ENCODE measurements around the gene HIPK3. TPM values are rescaled to one million over a fixed set of nuclear protein-coding genes. Genes with fewer than 3 reads are reported as not detected.

HIPK3 gene
- polyA plus RNA-seq, 1 donor (not counting 4 experiments of a cell fraction or from before 2014, with no cell fraction given) = 37.3 TPM

DNA sequence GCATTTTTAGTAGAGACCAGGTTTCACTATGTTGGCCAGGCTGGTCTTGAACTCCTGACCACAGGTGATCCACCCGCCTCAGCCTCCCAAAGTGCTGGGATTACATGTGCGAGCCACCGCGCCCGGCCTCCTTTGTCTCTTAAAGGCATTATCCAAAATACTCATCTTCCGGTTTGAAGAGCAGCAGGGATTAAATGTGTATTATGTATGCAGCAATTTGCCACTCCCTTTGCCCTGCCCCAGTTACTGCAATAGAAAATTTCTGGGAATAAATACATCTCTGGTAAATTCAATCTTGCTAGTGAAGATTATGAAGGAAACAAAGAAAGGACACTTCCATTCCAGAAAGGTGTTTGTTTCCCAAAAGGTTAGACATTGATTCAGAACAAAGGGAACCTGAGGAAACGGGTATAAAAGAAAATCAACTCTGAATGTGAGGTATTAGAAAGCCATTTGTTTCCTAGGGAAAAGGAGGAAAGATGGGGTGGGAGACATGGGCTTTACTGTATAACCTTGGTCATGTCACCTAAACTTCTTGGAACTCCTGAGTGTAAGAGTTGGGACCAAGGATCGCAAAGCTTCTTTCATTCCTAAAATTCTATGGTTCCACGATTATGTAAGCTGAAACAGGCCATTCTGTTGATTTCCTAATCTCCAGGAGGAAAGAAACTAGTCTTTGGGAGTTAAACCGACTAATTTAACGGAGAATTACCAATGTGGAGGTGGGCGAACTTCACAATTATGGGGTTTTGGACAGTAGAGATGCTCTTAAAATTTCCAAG, 959 bp upstream of the HIPK3 start:
- FAIRE-seq = no peak
- no peaks in the 10 kb centered on the region for H3K9me3 ChIP-seq (ENCODE audit: control insufficient read depth, low read depth, low read length)
- H4K20me1 ChIP-seq (ENCODE audit: control insufficient read depth, extremely low read depth, insufficient read depth, low read length) = no peaks in the 10 kb centered on the region
- dilution Hi-C loops (cut with MboI; ENCODE audit: extremely low pct_ligation_motif_present, low sequenced_read_pairs) = no loop called here
- no peak for DNase-seq (ENCODE audit: low read depth, low spot score)
- H3K4me3 ChIP-seq (ENCODE audit: control insufficient read depth in 2 of 3, extremely low read depth in 1 of 3, insufficient read depth in 2 of 3, low read depth in 1 of 3, low read length in 3 of 3) = peak overlapping the region; percentile 43 to 88 (median 82)
- peaks cover 38% of the 10 kb centered on the region for H3K79me2 ChIP-seq (ENCODE audit: control insufficient read depth, insufficient read depth, low read length)
- no peaks in the 10 kb centered on the region for H3K27me3 ChIP-seq (ENCODE audit: control insufficient read depth, extremely low read depth, insufficient read depth, low read length)
- H2AFZ ChIP-seq (ENCODE audit: control insufficient read depth, low read length) = peak overlapping the region; percentile 79
- no peaks in the 10 kb centered on the region for H3K9me1 ChIP-seq (ENCODE audit: control insufficient read depth, extremely low read depth, insufficient read depth, low read length)
- H3K36me3 ChIP-seq (ENCODE audit: control insufficient read depth in 2 of 2, extremely low read depth in 1 of 2, insufficient read depth in 2 of 2, low read length in 2 of 2) = no peaks in the 10 kb centered on the region
- peak overlapping the region; percentile 73 for H3K4me2 ChIP-seq (ENCODE audit: control insufficient read depth, extremely low read depth, insufficient read depth, low read depth, low read length)
- TF ChIP-seq EZH2 (IDR thresholded peaks at IDR 0.05; ENCODE audit: low read length) (no peak), CTCF (optimal IDR thresholded peaks at IDR 0.05 in 1 of 3, IDR thresholded peaks at IDR 0.05 in 1 of 3, conservative IDR thresholded peaks at IDR 0.05 in 1 of 3; ENCODE audit: extremely low read depth in 1 of 3, insufficient read depth in 2 of 3, low read length in 3 of 3) (no peak)
- peaks cover 12% of the 10 kb centered on the region for H3K4me1 ChIP-seq (ENCODE audit: control insufficient read depth, extremely low read depth, insufficient read depth, low read length)
- H3K27ac ChIP-seq (ENCODE audit: control insufficient read depth, insufficient read depth, low read length) = peak overlapping the region; percentile 96
- H3K9ac ChIP-seq (ENCODE audit: control insufficient read depth, extremely low read depth, insufficient read depth, low read length) = peak overlapping the region; percentile 98

DNA sequence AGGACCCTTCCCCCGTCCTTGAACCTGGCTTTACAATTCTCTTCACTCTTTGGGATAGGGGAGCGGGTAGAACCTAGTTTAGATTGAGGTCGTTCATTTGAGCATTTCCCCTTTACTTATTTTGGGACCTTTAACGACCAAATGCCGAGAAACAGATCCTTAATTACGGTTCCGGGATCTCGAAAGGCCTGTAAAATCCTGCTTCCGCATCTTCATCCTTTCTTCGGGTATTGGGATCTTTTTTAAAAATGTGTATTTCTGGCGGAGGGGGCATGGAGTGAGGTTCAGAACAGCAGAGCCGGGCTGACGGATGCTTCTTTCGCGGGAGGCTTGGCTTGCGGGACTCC, 395 bp upstream of the HIPK3 start:
- peaks cover 43% of the 10 kb centered on the region for H3K79me2 ChIP-seq (ENCODE audit: control insufficient read depth, insufficient read depth, low read length)
- H3K4me3 ChIP-seq (ENCODE audit: control insufficient read depth in 2 of 3, extremely low read depth in 1 of 3, insufficient read depth in 2 of 3, low read depth in 1 of 3, low read length in 3 of 3) = peak overlapping the region; percentile 43 to 88 (median 82)
- no peaks in the 10 kb centered on the region for H3K9me1 ChIP-seq (ENCODE audit: control insufficient read depth, extremely low read depth, insufficient read depth, low read length)
- dilution Hi-C loops (cut with MboI; ENCODE audit: extremely low pct_ligation_motif_present, low sequenced_read_pairs) = no loop called here
- H3K36me3 ChIP-seq (ENCODE audit: control insufficient read depth in 2 of 2, extremely low read depth in 1 of 2, insufficient read depth in 2 of 2, low read length in 2 of 2) = no peaks in the 10 kb centered on the region
- peak overlapping the region; percentile 79 for H2AFZ ChIP-seq (ENCODE audit: control insufficient read depth, low read length)
- peaks cover 12% of the 10 kb centered on the region for H3K4me1 ChIP-seq (ENCODE audit: control insufficient read depth, extremely low read depth, insufficient read depth, low read length)
- peak overlapping the region; percentile 98 for H3K9ac ChIP-seq (ENCODE audit: control insufficient read depth, extremely low read depth, insufficient read depth, low read length)
- peak overlapping the region; percentile 96 for H3K27ac ChIP-seq (ENCODE audit: control insufficient read depth, insufficient read depth, low read length)
- no peak for TF ChIP-seq EZH2 (IDR thresholded peaks at IDR 0.05; ENCODE audit: low read length)
- TF ChIP-seq CTCF (optimal IDR thresholded peaks at IDR 0.05 in 1 of 3, IDR thresholded peaks at IDR 0.05 in 1 of 3, conservative IDR thresholded peaks at IDR 0.05 in 1 of 3; ENCODE audit: extremely low read depth in 1 of 3, insufficient read depth in 2 of 3, low read length in 3 of 3) = no peak
- H3K9me3 ChIP-seq (ENCODE audit: control insufficient read depth, low read depth, low read length) = no peaks in the 10 kb centered on the region
- H3K4me2 ChIP-seq (ENCODE audit: control insufficient read depth, extremely low read depth, insufficient read depth, low read depth, low read length) = peak overlapping the region; percentile 73
- H4K20me1 ChIP-seq (ENCODE audit: control insufficient read depth, extremely low read depth, insufficient read depth, low read length) = no peaks in the 10 kb centered on the region
- DNase-seq (ENCODE audit: low read depth, low spot score) (no peak), FAIRE-seq (no peak)
- no peaks in the 10 kb centered on the region for H3K27me3 ChIP-seq (ENCODE audit: control insufficient read depth, extremely low read depth, insufficient read depth, low read length)

Measured in keratinocyte (primary cell).